ENCODE measurements around the gene A2M.

DNA sequence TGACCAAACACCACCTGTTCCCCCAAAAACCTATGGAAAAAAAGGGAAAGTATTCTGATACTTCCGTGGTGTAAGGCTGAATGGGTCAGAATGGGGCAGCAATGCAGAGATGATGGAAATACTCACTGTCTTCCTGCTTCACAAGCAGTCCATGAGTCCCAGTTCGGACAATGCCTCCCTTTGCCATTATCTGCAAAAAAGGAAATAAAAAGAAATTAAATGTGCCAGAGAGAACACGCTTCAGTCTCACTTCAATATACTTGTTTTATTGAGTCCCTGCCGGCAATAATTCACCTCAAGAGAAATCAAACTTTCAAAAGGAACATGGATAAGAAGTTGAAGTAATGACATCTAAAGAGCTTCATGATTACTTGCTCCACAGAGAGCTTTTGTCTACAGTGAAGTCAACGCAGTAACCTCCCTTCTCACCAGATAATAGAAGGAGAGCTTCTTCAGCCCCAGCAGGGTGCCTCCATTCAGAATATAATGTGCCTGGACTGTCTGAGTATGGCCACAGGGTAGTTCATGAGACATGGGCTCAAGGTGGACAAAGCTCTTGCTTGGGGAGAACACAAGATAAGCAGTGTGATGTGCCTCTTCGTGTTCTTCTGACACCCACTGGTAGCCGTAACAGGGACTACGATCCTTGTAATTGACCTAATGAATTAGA is 14.6 kb downstream of the A2M start:
- TF ChIP-seq POLR2A (IDR thresholded peaks at IDR 0.05; ENCODE audit: low read depth, low read length) (no peak), RFX5 (IDR thresholded peaks at IDR 0.05; ENCODE audit: low read depth, low read length) (no peak)
